NOMO-1 treated with dmso at 0.1 percent for 144 hours (cell line): ENCODE results near the gene FAM90A1.
"Not testable (repeated sequence)": the region's sequence is repeated elsewhere in the genome, so short reads cannot be mapped to it uniquely, and the experiment has no call there.

ENCODE experiments used
- DNase-seq: peaks from one replicate; lab custom pipeline; 2025; ENCODE audit not compliant: unreplicated experiment; lab: John Stamatoyannopoulos, UW

FAM90A1 gene, protein sequence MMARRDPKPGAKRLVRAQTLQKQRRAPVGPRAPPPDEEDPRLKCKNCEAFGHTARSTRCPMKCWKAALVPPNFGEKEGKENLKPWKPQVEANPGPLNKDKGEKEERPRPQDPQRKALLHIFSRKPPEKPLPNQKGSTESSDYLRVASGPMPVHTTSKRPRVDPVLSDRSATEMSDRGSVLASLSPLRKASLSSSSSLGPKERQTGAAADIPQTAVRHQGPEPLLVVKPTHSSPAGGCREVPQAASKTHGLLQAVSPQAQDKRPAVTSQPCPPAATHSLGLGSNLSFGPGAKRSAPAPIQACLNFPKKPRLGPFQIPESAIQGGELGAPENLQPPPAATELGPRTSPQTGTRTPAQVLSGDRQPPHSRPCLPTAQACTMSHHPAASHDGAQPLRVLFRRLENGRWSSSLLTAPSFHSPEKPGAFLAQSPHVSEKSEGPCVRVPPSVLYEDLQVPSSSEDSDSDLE

DNA sequence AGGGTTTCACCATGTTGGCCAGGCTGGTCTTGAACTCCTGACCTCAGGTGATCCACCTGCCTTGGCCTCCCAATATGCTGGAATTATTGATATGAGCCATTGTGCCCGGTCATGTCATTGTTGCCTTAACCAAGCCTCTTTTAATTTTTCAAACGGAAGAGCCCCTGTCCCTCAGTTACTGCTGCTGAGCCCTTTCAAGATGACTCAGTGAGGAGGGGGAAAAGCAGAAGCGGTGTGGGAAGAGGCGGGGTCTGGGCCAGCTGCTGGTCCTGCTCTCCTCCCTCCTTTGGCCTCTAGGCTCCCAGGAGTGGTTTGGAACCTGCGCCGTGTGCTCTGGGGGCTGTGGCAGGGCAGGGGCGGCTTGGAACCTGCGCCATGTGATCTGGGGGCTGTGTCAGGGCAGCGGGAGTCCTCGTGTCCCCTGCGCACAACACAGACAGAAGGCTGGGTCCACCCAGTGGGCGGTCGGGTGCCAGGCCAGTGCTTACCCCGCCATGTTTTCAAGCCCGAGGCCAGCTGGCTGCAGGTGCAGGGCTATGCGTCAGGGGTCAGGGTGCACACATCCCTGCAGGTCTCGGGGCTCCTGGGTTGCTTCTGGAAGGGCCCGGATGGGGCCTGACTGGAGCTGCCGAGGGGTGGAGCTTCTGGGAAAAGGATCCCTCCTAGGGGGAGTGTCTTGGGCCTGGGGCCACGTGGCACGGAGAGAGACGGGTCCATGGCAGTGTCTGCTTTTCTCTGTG lies at the start of gene FAM90A1:
FAM90A1 (minus strand) TSS at position 627 of the 740 bp plus-strand sequence. CDS start 2,786 bp downstream, outside the sequence.
- DNase-seq: peak; percentile 24

DNA sequence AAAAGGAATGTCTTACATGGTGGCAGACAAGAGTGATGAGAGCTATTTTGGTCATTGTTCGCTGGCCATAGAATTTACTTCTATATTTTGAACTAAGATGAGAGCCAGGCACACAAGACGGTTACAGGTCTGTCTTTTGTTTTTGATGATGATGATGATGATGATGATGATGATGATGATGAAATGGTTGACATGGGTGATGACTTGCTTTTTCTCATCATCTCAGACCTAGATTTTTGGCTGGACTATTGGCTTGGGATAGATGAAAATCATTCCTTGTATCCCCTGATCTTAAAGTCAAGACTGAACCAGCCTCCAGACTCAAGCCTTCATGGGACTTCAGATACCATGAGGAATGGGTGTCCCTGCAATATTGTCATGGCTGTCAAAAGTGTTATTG lies 49.0 kb upstream of the FAM90A1 start:
- DNase-seq: not testable (repeated sequence)

DNA sequence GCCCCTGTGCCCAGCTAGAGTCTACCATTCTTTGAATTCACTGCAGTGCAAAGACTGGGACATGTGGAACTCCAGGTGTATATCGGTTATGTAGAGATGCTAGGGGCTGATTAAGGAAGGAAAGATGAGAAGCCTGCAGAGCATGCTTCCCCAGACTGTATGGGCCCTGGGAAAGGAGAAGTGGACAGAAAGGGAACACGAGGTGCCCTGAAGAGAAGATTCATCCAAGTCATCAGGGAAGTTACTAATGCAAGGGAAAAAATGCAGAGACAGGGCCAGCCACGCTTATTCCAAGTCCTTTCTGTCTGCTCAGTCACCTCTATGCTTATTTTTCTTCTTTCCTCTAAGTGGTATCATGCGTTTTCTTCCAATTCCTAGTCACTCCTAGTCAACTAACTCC lies 39.3 kb upstream of the FAM90A1 start:
- peak; percentile 3 for DNase-seq

DNA sequence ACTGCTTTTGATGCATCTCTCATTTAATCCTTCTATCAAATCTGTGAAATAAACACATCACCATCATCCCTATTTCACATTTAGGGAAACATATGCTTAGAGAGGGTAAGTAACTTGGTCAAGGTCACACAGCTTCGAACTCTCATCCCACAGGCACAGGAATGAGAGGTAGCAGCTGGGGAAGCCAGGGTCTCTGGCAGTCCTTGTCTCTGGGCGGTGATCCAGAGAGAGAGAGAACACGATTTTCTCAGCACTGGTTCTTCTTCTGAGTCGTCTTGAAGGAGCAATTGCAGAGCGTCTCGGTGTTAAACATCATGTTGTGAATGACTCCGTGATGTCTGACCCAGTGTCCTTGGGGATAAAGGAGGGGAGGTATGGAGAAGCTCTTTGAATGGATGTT lies 36.8 kb upstream of the FAM90A1 start:
- DNase-seq: not testable (repeated sequence)

DNA sequence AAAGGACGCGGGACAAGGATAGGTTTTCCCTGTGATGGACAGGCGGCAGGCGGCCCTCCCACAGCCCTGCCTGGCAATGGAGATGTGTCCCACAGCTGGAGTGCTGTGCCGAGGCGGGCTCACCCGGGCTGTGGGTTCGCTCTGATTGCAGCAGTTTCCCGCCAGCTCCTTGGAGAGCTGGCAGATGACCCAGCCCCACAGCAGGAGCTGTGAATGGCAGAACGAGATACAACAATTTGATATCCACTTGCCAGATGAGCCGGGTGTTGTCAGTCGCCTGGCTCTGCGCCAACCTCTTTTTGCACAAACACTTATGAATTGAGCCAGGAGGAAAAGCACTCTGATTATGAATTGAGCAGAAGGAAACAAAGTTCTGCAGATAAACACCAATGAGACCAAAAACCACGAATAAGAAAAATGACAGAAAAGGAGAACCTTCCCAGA lies 33.7 kb upstream of the FAM90A1 start:
- DNase-seq: not testable (repeated sequence)

DNA sequence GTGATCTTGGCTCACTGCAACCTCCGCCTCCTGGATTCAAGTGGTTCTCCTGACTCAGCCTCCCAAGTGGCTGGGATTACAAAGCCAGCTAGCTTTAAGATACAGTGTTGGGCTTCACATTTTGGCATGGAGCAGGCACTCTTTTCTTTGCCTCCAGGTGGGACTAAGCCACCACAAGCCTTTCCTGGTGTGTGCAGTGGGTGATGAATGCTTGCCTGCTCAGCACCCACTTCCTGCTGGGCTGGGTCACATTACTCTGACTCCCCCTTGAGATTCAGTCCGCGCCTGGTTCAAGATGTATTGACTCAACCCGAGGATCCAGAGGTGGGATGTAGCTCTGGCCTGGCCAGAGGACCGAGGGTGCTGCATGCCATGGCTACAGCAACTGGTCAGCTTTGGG lies 28.9 kb upstream of the FAM90A1 start:
- DNase-seq: not testable (repeated sequence)

DNA sequence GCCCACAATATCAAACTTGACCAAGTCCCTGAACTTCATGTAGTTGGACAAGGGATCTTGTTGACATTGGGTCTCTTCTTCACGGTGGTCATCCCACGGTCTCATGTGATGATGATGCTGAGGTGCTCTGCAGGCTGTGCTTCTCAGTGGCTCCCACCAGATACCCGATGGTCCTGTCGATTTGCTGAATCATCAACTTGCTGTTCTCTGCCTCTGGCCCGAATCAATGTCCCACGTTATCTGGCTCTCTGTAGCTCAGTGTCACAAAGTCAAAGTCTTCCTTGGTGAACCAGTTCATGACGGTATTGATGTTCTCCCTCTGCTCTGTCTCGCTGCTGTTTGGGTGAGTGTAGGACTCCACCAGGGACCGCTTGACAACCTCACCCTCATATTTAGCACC lies 27.3 kb upstream of the FAM90A1 start:
- DNase-seq: not testable (repeated sequence)

DNA sequence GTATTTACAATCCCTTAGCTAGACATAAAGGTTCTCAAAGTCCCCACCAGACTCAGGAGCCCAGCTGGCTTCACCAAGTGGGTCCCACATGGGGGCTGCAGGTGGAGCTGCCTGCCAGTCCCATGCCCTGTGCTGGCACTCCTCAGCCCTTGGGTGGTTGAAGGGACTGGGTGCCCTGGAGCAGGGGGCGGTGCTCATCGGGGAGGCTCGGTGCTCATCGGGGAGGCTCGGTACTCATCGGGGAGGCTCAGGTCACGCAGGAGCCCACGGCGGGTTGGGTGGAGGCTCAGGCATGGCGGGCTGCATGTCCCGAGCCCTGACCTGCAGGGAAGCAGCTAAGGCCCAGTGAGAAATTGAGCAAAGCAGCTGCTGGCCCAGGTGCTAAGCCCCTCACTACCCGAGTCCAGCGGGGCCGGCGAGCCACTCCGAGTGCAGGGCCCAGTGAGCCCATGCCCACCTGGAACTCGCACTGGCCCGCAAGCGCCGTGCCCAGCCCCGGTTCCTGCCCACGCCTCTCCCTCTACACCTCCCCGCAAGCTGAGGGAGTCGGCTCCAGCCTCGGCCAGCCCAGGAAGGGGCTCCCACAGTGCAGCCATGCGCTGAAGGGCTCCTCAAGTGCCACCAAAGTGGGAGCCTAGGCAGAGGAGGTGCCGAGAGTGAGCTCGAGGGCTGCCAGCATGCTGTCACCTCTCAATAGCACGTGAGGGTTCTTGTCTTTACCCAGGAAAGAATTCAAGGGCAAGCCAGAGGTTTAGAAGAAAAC lies 24.8 kb upstream of the FAM90A1 start:
- not testable (repeated sequence) for DNase-seq

DNA sequence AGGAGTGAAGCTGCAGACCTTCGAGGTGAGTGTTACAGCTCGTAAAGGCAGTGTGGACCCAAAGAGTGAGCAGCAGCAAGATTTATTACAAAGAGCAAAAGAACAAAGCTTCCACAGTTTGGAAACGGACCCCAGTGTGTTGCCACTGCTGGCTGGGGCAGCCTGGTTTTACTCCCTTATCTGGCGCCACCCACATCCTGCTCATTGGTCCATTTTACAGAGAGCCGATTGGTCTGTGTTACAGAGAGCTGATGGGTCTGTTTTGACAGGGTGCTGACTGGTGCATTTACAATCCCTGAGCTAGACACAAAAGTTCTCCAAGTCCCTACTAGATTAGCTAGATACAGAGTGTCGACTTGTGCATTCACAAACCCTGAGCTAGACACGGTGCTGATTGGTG lies 24.2 kb upstream of the FAM90A1 start:
- DNase-seq: not testable (repeated sequence)

DNA sequence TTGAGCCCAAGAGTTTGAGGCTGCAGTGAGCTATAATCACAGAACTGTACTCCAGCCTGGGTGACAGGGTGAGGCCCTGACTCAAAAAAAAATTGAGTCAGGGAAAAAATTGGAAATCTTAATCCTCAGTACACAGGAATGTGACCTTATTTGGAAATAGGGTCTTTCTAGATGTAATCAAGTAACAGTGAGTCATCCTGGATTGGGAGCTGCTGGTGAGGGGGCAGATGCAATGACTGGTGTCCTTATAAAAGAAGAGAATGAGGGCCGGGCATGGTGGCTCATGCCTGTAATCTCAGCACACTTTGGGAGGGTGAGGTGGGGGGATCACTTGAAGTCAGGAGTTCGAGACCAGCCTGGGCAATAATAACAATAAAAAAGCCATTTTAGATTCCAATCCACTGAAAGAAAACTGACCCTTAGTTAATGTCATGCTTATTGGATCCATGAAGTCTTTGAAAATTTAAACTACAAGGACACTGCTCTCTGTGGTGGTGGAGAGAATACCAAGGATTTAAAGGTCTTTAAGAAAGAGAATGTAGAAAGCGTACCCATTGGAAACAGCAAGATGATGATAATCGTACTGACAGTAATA lies 19.6 kb upstream of the FAM90A1 start:
- DNase-seq: not testable (repeated sequence)

DNA sequence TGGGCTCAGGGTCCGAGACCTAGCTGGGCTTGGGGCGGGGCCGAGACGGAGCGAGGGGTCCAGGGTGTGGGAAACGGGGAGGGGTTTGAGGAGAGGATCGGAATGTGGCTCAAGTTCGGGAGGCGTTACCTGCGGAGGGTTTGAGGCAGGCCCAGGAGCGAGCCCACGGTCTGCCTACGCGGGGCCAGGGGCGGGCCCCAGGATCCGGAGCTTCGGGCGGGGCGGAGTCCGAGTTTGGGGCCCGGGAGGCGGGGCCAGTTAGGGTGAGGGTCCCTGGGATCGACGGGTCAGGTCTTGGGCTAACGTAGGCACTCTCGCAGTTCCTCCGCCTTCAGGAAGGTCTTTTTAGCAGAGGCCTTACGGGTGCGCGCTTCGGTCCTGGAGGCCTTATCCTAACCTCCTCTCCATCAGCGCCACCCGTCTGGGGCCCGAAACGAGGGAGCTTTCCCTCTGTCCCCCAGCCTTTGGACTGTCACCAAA lies 16.3 kb upstream of the FAM90A1 start:
- not testable (repeated sequence) for DNase-seq

DNA sequence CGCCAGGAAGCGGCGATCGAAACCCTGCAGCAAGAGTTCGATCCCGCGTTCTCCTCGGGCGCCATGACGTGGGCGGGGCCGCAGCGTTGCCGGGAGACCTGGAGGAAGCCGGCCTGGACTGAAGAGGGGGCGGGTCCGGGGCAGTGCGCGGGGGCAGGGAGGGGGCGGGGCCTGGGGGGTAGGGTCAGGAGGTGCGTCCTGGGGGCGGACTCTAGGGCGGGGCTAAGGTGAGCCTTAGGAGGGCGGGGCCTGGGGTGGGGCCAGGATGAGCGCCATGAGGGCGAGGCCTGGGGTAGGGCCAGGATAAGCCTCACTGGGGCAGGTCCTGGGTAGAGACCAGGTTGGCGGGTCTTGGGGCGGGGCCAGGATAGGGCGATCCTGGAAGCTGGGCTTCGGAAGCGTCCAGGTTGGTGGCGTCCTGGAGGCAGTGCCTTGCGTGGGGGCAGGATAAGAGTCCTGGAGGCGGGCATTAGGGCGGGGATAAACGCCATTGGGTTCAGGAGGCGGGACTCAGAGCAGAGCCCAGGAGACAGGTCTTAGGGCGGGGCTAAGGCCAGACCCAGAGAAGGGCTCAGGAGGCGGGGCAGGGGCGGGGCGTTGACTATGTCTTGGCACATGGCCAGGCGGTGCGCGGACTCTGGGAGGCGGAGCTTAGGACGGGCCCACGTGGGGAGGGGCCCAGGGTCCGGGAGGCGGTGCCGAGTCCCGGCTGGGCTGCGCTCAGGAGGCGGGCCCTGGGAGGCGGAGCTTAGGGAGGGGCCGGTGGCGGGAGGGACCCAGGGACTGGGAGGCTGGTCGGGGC lies 15.7 kb upstream of the FAM90A1 start:
- DNase-seq: peak; percentile 96

DNA sequence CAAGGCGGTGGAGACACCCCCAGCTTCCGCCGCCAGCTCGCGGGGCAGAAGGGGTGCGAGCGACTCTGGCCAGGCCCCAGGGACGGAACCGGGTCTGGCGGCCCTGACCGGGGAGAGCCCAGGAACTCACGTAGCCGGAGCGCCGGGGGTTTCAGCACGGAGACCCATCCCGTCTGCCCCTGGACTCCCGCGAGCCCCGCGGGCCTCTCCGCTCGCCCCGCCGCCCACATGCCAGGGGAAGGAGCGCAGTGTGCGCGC lies 15.1 kb upstream of the FAM90A1 start:
- DNase-seq: not testable (repeated sequence)

DNA sequence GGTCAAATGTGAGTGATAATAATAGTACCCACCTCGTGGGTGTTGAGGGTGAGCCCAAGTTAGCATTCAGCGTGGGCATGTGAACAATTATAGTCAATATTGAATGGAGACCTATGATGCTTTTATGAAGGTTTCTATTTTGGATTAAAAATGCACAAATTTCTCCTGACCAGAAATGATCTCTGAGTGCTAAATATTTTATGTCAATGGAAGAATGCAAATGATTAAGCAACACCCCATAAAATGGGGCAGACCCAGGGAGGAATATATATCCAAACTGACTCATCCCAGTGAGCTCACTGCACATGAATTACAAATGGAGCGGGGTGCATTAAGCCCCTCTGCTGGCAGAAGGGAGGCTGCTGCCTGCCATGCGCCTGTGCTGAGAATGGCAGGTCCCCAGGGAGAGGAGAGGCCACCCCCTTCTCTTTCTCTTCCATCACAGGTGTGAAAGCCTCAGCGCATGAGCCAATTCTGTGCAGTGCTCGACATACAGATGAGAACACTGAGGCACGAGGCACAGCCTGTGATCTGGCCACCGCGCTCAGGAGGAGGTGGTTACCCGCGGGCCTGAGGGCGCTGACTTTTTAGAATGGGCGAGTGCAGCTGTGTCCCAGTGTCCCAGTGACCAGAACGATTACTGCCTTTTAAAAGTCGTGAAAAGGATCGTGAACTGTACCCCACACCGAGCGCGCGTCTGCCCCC lies 14.7 kb upstream of the FAM90A1 start:
- not testable (repeated sequence) for DNase-seq

DNA sequence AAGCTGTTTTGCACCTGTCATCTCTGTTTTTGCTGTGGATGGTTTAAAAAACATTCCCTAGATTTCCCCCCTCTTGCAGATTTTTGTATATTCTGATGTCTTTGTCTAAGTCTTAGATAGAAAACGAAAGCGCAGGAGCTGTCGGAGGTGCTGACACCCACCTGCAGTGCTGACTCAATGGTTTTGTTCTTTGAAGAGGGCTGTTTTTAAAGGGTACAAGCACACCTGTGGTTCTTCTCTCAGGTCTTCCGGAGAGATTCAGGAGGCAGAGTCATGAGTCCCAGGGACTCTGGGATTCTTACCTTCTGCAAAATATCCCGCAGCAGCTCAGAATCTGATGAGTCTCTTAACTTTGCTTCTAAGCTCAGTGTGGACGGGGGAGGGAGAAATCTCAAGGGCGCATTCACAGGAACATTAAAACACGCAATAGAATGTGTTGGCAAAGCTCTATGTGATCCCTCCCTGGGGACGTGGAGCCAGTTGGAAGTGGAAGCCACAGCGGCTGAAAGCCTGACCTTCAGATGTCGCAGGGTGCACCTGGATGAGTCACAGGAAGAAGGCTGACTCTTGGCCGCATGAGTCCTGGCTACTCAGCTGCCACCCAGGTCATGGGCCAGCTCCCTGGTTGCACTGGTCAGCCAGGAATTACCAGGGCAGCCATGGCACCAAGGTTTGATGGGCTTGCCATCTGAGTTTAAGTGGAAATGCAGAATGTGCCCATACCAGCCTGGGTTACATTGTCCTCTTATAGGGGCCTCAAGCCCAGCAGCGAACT lies 13.1 kb upstream of the FAM90A1 start:
- not testable (repeated sequence) for DNase-seq

DNA sequence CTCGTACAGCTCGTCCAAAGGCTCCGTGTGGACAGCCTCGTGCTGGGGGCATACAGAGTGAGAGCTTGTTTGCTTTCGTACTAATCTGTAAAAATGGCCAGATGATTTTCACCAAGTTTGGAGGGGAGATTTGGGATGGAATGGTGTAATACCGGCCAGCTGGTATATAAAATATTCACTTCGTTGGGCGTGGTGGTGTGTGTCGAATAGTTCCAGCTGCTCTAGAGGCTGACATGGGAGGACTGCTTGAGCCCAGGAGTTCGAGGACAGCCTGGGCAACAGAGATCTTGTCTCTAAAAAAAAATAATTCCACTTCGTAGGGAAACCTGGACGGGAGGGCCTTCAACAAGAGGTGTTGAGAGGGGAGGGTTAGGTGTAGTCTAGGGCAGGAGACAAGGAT lies 9.6 kb upstream of the FAM90A1 start:
- not testable (repeated sequence) for DNase-seq

DNA sequence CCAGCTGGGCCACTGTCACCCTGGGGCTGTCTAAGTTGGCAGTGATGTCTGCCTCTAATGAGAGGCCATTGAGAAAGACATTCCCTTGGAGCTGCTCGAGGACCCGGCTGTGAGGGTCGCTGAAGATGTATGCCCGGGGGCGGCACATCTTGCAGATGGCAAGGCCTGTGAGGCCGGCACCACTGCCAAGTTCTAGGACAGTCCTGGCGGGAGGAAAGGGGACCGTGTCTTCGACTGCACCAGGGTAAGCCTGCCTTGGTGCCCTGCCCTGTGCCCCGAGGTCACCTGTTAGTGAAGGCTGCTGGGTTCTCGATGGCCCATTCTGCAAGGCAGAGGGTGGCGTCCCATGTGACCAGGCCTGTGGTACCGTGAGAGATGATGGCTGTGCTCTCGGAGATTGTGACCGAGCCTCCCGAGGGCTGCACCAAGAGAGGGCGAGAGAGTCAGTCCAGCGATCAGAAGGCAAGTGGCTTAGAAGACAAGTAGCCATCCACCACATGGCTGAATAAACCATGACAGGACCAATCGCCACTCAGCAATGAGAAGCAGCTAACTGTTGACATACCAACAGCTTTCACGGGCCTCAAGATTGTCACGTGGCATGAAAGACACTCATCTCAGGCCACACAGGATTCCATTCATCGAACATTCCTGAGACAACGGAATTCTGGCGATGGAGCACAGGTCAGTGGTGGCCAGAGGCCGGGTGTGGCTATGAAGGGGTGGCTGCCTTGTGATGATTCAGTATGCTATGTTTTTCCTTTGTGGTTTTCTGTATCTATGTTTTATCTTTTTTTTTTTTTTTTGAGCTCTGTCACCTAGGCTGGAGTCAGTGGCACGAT lies 8.1 kb upstream of the FAM90A1 start:
- DNase-seq: not testable (repeated sequence)

DNA sequence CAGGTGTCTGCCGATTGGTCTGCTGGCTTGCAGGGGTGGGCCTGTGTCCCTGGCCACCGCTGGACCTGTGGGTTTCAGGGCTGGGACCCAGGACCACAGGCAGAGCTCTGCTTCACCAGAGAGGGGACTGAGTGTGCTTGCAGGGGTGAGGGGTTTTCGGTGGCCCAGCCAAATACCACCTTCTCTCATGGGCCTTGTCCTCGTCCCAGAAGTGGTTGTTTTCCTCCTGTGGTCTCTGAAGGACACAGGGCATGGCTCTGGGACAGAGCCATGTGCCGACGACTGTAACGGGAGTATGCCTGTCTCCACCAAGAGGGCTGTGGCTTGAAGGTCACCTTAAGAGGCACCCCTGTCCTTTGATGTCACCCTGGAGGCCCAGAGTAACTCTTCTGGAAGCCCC lies 7.3 kb upstream of the FAM90A1 start:
- not testable (repeated sequence) for DNase-seq
